ENCODE results near the gene LONP2.
"Not testable (repeated sequence)": the region's sequence is repeated elsewhere in the genome, so short reads cannot be mapped to it uniquely, and the experiment has no call there.

Gene LONP2

DNA sequence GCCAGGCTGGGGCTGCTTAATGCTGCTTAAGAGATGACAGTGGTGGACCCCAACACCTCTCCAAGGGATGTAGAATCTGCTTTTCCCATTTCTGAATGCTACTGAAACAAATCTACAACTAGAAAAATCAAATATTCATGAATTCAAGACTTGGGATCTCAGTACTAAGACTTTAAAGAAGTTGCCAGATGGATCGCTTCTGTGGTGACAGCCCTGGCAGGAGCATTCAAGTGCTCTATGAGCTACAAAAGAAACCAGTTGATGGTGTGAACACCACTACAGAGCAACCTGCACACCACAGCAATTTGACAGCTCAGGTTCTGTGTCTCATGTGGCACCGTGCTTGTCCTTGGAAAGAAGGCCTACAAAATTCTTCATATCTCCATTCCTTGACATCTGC is 98.5 kb downstream of the LONP2 start:
- DNase-seq (ENCODE audit: low read depth): no peak

DNA sequence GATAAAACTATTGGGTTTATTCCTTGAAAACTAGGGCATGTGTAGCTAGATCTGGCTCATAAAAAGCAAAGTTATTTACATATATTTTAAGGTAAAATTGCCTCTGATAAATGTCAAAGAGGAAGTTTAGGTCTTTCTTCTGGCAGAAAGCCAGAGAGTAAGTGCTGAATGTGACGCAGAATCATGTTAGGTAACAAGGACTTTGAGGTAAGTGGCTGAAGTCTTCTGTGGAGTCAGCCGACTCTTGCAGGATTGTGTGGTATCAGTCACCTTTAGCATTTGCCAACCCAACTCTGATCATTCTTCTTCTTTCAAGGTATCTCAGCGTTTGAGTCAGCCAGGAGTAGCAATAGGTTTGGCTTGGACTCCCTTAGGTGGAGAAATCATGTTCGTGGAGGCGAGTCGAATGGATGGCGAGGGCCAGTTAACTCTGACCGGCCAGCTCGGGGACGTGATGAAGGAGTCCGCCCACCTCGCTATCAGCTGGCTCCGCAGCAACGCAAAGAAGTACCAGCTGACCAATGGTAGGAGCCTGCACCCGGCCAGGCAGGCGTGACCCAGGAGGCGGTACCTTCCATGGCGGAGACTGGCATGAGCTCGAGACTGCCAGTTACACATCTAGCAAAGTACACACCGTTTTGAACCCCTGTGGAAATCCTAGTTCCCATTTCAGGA is 103.2 kb downstream of the LONP2 start:
- DNase-seq (ENCODE audit: low read depth): no peak

DNA sequence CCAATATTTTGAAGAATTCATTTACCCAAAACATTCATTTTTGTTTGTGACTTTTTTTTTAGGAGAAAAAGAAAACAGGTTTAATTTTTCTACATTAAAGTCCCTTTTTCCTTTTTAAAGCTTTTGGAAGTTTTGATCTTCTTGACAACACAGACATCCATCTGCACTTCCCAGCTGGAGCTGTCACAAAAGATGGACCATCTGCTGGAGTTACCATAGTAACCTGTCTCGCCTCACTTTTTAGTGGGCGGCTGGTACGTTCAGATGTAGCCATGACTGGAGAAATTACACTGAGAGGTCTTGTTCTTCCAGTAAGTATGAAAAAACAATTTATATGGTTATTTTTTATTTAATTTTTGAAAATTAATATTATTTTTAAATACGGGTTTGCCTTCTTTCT is 103.9 kb downstream of the LONP2 start:
- DNase-seq (ENCODE audit: low read depth): no peak

- DNase-seq (ENCODE audit: low read depth): no peak
Measured at GRCh38 chr16:48350736-48351135, 106.6 kb downstream of the LONP2 start.

DNA sequence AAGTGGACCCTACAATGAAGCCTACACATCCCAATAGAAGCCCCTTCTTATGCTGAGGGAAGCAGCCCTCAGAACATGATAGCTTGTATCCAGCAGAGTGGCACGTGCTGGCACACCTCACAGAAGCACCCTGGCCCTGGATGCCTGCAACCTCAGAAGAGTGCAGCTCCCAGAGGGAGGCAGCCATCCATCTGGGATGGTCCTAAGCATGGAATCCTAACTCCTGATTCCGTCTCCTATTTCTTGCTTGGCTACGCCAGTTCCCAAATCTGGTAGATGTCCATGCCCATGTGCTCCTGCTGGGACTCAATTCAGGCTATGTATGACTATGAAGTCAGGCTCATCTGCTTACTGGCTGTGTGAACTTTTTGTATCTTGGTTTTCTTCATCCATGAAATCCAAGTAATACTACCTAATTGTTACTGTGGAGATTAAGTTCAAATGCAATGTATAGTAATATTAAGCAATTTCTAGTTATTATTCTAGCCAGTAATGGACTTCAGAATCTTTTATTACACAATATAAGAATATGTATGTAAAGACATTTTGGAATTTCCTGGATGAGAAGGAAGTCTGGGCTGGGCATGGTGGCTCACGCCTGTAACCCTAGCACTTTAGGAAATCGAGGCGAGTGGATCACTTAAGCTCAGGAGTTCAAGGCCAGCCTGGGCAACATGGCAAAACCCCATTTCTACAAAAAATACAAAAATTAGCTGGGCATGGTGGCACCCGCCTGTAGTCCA is 108.7 kb downstream of the LONP2 start:
- DNase-seq (ENCODE audit: low read depth): no peak

GRCh38 chr16:48353565-48354163 is 109.6 kb downstream of the LONP2 start:
- peak; percentile 78 for DNase-seq (ENCODE audit: low read depth)

DNA sequence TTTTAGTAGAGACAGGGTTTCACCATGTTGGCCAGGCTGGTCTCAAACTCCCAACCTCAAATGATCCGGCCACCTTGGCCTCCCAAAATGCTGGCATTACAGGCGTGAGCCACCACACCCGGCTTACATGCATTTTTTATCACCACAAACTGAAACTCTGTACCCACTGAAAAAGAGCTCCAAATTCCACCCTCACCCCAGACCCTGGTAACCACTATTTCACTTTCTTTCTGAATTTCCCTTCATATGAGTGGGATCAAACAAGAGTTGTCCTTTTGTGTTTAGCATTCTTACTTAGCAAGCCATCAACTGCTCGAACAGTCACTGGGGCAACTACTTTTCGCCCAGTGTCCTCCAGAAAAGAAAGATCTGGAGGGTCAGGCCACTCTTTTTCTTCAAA is 110.3 kb downstream of the LONP2 start:
- not testable (repeated sequence) for DNase-seq (ENCODE audit: low read depth)

DNA sequence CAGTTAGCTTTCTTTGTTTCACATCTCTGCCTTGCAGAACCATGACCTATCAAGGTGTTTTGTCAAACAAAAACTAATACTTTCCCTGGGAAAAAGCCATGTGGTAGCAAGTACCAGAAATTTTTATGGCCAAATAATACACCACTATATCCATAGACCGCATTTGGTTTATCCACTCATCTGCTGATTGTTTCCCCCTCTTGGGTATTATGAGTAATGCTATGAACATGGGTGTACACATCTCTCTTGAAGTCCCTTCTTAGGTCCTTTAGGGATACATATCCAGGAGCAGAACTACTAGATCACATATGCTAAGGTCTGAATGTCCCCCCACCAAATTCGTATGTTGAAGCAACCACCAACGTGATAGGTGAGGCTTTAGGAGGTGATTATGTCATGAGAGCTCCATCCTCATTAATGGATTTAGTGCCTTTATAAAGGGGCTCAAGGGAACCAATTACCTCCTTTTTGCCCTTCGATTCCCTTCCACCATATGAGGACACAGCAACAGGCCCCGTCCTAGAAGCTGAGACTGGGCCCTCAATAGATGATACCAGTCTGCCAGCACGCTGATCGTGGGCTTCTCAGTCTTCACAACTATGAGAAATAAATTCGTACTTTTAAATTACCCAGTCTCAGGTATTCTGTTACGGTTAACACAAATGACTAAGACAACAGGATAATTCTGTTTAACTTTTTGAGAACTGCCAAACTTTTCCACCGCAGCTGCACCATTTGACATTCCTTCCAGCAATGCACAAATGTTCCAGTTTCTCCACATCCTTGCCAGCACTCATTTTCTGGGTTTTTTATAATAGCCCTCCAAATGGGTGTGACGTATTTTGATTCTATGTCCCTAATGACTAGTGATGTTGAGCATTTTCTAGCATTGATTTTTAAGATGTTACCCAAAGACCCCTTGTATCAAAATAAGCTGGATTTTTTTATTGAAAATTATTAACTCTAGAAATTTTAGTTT is 111.1 kb downstream of the LONP2 start:
- no peak for DNase-seq (ENCODE audit: low read depth)

- no peak for DNase-seq (ENCODE audit: low read depth)
Measured at GRCh38 chr16:48356633-48357376, 112.7 kb downstream of the LONP2 start.

GRCh38 chr16:48358419-48358818 is 114.3 kb downstream of the LONP2 start:
- no peak for DNase-seq (ENCODE audit: low read depth)

GRCh38 chr16:48359983-48360382 is 115.9 kb downstream of the LONP2 start:
- DNase-seq (ENCODE audit: low read depth): no peak

GRCh38 chr16:48361012-48361411 is 116.9 kb downstream of the LONP2 start:
- DNase-seq (ENCODE audit: low read depth): no peak

DNA sequence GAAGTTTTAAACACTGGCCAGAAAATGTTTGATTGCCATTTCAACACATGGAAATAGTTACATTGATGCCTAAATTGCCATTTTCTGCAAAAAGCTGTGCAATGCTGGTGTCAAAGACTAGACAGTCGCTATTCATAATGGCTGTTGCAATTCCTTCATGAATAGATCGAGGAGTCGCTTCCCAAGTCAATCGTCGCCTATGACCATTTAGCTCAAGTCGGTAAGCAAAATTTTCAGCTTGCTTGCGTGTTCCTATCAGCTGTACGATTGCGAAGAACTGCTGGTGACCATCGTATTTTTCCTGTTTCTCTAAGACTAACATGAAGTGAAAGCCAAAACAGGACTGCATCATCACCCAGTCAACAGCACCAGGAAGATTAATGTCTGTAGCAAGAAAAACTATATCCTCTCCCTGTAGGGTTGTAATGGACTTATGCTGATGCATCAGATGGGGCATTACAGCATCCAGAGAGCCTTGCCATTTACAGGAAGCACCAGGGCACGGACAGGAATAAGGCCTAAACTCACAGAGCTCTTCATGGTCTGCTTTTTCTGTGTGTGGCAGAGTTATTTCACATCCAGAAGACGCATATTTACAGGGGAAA is 117.5 kb downstream of the LONP2 start:
- DNase-seq (ENCODE audit: low read depth): no peak

DNA sequence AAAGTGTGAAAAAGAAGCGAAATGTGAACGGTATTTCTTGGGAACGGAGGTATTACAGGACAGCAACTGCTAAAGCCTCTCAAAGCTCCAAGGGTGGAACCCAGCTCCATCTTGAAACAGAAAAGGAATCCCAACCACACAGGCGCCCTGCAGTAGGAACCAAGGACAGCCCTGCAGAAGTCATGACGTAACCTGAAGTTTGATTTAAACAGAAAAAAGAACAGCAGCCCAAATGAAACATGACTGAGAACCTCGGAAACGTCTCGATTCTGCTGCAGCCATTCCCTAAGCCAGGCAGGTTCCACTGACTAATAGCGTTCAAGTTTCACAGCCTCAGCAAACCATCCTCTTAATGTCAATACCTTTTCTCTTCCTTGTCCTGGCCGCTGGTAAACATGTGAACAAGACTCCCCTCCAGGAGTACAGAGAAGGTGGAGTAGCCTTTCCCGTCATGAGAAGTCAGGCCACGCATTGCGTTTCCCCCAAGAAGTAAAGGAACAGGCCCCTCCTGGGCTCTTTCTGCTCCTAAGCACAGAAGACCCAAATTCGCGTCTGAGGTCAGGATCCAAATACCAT is 121.0 kb downstream of the LONP2 start:
- DNase-seq (ENCODE audit: low read depth): no peak

- DNase-seq (ENCODE audit: low read depth): peak; percentile 90
Measured at GRCh38 chr16:48365601-48366164, 121.6 kb downstream of the LONP2 start.

DNA sequence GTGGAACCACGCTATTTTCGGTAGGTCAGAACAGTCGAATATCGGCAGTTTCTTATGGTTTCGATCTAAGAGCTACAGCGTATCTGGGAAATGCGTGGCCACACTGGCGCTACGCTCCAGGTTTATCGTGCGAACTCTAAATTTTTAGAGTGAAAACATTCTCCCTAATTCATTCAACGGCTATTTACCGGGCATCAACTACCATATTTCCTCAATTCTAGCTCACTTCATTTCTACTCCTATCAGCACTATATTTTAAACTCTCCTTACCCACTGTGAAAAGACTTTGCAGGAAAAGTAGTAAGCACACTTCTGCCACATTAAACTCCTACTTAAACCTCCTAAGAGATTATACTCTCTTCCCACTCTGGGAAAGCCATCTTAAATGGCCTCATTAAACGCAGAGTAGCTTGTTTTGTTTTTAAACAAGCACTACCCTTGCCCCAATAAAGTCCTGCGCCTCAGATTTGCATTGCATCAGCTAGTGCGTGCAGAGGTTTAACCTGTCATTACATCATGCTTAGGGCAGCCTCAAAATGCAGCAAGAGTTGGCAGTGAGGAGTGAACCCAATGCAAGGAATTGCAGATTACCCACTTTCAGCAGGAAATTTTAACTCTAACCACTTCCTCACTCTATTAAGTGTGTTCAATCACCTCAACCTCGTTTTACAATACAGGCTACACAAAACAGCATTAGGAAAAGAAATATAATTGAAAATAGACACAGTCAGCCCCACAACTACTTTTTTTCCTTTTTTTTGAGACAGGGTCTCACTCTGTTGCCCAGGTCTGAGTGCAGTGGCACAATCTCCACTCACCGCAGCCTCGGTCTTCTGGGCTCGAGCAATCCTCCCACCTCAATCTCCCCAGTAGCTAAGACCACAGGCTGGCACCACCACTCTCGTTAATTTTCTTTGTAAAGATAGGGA is 122.3 kb downstream of the LONP2 start:
- peak; percentile 91 for DNase-seq (ENCODE audit: low read depth)

DNA sequence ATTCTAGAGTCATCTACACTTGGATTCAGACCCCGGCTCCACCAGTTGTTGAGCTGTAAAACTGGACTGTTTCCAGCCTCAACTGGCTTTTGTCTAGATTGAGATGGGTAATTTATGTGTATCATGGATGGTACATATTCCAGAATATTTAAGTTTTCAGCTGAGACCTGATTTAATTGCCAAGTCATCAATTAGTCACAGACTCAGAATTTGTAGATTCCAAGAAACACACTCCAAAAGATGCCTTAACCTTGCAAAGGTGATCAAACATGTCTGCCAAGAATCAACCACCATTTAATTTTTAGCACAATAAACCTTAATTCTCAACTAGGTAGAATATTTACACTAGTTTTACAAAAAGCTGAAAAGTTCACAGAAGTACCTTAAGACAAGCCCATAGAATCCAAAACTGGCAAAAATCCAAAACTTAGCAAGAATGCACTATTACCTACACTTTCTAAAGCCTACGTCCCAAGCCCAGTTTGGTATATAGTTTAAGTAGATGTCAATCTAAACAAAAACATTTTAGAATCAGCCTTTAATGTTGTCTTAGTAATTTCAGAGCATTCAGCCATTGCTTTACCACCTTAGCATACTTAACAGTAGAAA is 123.4 kb downstream of the LONP2 start:
- no peak for DNase-seq (ENCODE audit: low read depth)

GRCh38 chr16:48369765-48370164 is 125.7 kb downstream of the LONP2 start:
- DNase-seq (ENCODE audit: low read depth): no peak

- DNase-seq (ENCODE audit: low read depth): no peak
Measured at GRCh38 chr16:48370229-48370628, 126.1 kb downstream of the LONP2 start.
